Epithelial cell of esophagus (primary cell): ENCODE measurements around the gene CDK10.
"Not testable (repeated sequence)": the region's sequence is repeated elsewhere in the genome, so short reads cannot be mapped to it uniquely, and the experiment has no call there.

Experiments used
- DNase-seq: peaks from one replicate; pipeline ENCODE4 v3.0.0; 2010; ENCODE audit warnings: low read depth
- H3K4me3 ChIP-seq: 2 replicates; pipeline ENCODE4 v1.5.1; 2011; ENCODE audit warnings: mild to moderate bottlenecking, low read length, control low read depth
- TF ChIP-seq, protein P1 (sequence below): IDR thresholded peaks from 2 replicates; pipeline ENCODE4 v1.5.1; 2011; ENCODE audit warnings: low read depth, mild to moderate bottlenecking, low read length, control low read depth, inconsistent platforms; ENCODE audit not compliant: insufficient read depth; ENCODE audit errors: missing control alignments

Gene CDK10

DNA sequence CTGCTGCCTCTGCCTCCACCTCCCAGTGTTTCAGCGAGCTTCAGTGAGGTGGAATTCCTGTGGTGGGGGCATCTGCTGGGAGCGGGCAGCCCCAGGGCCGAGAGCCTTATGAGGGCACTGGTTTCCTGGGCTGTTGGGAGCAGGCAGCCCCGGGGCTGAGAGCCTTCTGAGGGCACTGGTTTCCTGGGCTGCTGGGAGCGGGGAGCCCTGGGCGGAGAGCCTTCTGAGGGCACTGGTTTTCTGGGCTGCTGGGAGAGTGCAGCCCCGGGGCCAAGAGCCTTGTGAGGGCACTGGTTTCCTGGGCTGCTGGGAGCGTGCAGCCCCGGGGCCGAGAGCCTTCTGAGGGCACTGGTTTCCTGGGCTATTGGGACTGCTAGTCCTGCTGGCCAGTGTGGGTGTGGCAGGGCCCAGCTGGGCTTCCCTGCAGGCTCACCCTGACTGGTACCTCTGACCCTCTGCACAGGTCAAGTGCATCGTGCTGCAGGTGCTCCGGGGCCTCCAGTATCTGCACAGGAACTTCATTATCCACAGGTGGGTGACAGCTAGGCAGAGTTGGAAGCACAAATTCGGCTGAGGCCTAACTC is 5.6 kb downstream of the CDK10 start:
- DNase-seq, result no peak
- TF ChIP-seq, protein P1, sequence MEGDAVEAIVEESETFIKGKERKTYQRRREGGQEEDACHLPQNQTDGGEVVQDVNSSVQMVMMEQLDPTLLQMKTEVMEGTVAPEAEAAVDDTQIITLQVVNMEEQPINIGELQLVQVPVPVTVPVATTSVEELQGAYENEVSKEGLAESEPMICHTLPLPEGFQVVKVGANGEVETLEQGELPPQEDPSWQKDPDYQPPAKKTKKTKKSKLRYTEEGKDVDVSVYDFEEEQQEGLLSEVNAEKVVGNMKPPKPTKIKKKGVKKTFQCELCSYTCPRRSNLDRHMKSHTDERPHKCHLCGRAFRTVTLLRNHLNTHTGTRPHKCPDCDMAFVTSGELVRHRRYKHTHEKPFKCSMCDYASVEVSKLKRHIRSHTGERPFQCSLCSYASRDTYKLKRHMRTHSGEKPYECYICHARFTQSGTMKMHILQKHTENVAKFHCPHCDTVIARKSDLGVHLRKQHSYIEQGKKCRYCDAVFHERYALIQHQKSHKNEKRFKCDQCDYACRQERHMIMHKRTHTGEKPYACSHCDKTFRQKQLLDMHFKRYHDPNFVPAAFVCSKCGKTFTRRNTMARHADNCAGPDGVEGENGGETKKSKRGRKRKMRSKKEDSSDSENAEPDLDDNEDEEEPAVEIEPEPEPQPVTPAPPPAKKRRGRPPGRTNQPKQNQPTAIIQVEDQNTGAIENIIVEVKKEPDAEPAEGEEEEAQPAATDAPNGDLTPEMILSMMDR, result no peak
- H3K4me3 ChIP-seq, result no peak overlapping the region

DNA sequence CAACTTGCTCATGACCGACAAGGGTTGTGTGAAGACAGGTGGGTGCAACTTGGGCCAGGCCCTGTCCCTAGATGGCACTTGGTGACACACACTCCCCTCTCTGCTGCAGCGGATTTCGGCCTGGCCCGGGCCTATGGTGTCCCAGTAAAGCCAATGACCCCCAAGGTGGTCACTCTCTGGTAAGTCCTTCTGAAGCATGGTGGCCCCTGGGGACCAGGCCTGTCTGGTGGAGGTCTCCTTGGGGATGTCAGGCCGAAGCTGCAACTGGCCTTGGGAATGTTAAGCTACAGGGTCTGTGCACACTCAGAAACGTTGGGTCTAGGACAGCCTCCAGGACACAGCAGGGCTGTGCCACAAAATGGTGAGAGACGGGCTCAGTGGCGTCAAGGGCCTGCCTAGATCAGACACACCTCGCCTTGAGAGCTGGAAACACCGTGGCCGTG is 6.8 kb downstream of the CDK10 start:
- DNase-seq, result no peak
- no peak overlapping the region for H3K4me3 ChIP-seq
- TF ChIP-seq, protein P1, result no peak

DNA sequence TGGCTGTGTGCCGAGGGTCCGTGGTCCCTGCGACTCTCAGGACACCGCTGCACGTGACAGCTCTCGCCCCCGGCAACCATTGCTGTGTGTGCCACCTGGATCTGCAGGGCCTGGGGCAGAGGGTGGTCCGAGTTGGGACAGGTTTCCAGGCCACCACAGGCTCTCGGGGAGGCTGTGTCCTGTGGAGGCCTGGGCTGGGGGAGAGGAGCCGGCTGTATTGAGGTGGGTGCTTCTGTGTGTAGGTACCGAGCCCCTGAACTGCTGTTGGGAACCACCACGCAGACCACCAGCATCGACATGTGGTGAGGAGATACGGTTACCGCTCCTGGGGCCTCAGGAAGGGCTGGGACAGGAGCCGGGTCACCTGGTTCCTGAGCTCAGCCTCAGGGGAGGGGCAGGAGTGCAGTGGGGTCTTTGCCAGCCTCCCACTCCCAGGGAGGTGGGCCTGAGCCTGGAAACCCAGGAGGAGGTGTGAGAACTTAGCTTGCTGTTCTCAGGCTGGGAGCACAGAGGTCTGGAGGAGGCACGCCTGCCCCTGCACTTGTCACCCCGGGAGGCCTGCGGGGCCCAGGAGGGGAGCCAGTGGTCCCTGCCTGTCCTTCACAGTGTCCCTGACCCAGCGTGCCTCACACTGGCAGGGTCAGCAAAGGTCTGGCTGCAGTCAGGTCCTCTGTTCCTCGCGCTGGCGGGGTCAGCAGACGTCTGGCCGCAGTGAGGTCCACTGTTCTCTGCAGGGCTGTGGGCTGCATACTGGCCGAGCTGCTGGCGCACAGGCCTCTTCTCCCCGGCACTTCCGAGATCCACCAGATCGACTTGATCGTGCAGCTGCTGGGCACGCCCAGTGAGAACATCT is 7.7 kb downstream of the CDK10 start:
- H3K4me3 ChIP-seq, result no peak overlapping the region
- TF ChIP-seq, protein P1, result no peak
- no peak for DNase-seq

DNA sequence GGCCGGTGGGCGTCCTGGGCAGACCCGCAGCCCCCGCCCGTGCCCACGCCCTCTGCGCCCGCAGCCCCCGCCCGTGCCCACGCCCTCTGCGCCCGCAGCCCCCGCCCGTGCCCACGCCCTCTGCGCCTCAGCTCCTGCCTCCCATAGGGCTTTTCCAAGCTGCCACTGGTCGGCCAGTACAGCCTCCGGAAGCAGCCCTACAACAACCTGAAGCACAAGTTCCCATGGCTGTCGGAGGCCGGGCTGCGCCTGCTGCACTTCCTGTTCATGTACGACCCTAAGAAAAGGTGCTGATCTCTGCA is 8.2 kb downstream of the CDK10 start:
- not testable (repeated sequence) for H3K4me3 ChIP-seq, DNase-seq

DNA sequence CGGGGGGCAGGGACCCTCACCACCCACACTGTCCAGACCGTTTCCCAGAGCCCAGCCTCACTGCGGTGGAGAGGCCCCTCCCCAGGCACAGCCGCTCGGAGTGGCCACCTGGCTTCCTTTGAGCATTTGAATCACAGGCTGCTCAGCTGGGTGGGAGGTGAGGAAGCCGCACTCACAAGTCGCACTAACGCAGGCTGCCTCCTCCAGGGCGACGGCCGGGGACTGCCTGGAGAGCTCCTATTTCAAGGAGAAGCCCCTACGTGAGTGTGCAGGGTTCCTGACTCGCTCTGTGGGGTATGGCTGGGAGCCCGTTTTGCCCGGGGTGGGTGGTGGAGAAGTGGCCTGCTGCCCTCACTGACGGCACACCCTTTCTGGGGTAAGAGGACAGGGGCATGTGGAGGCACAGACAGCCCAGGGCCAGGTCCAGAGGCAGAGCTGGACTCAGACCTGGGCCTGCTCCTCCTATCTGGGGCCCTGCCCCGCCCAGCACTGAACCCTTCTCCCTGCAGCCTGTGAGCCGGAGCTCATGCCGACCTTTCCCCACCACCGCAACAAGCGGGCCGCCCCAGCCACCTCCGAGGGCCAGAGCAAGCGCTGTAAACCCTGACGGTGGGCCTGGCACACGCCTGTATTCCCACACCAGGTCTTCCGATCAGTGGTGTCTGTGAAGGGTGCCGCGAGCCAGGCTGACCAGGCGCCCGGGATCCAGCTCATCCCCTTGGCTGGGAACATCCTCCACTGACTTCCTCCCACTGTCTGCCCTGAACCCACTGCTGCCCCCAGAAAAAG is 8.8 kb downstream of the CDK10 start:
- no peak for DNase-seq
- H3K4me3 ChIP-seq, result no peak overlapping the region
- TF ChIP-seq, protein P1, result no peak

DNA sequence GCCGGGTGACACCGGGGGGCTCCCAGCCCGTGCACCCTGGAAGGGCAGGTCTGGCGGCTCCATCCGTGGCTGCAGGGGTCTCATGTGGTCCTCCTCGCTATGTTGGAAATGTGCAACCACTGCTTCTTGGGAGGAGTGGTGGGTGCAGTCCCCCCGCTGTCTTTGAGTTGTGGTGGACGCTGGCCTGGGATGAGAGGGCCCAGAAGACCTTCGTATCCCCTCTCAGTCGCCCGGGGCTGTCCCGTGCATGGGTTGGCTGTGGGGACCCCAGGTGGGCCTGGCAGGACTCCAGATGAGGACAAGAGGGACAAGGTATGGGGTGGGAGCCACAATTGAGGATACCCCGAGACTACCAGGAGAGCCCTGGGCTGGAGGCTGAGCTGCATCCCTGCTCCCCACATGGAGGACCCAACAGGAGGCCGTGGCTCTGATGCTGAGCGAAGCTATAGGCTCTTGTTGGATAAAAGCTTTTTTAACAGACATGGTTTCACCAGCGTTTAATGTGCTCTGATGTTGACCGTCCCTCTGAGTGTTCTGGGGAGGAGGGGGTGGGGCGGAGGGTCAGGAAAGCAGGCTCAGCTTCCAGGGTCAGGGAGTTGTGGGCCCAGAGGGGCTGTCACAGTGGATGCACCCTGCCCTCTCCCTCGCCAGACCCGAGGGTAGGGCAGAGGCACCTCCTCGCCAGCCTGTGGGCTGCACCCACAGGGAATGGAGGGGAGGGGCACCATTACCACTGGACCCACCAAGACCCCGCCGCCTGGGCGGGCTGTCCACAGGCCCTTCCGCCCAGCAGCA is 9.6 kb downstream of the CDK10 start:
- no peak for DNase-seq
- H3K4me3 ChIP-seq, result no peak overlapping the region
- TF ChIP-seq, protein P1, result no peak
